Gastrocnemius medialis (tissue), 4 donors: ENCODE results near the gene PYGO2. TPM values are rescaled to one million over a fixed set of nuclear protein-coding genes. Genes with fewer than 3 reads are reported as not detected.

Experiments used
- ATAC-seq, 2 donors: fragments of 150-250 bp; one replicate each; pipeline ENCODE4 v1.9.1; 2016
- DNase-seq, 2 donors: peaks; one replicate each; pipeline ENCODE4 v3.0.0-alpha.2; 2019
- H3K27ac ChIP-seq, 4 donors: fragments of 200-600 bp; sonication (generic); 1 replicate in 1 of 4; 2 replicates in 3 of 4; pipeline ENCODE4 v1.5.1; 2016 to 2018; ENCODE audit warnings: mild to moderate bottlenecking in 2 of 4, moderate library complexity in 1 of 4
- H3K27me3 ChIP-seq, 3 donors: fragments of 200-600 bp; sonication (generic) in 2 of 3; 1 replicate in 1 of 3; 2 replicates in 2 of 3; pipeline versions ENCODE4 v1.5.1 to v1.6.0; 2016 to 2019; ENCODE audit warnings: mild to moderate bottlenecking in 1 of 3, moderate library complexity in 1 of 3
- H3K36me3 ChIP-seq, 2 donors: fragments of 200-600 bp; sonication (generic) in 1 of 2; one replicate each; pipeline ENCODE4 v1.5.1; 2017 to 2018
- H3K4me1 ChIP-seq, 2 donors: fragments of 200-600 bp; sonication (generic) in 1 of 2; one replicate each; pipeline ENCODE4 v1.5.1; 2016 to 2017; ENCODE audit warnings: mild to moderate bottlenecking in 2 of 2
- H3K4me3 ChIP-seq, 4 donors: fragments of 200-600 bp; sonication (generic) in 3 of 4; 1 replicate in 1 of 4; 2 replicates in 3 of 4; pipeline ENCODE4 v1.5.1; 2016 to 2019; ENCODE audit warnings: mild to moderate bottlenecking in 2 of 4
- H3K9me3 ChIP-seq, 3 donors: fragments of 200-600 bp; sonication (generic) in 2 of 3; 1 replicate in 1 of 3; 2 replicates in 2 of 3; pipeline ENCODE4 v1.5.1; 2016 to 2019
- POLR2A ChIP-seq, 2 donors: fragments of 450-650 bp; IDR thresholded peaks; one replicate each; pipeline ENCODE4 v1.6.1; 2017; ENCODE audit warnings: antibody characterized with exemption in 2 of 2, mild to moderate bottlenecking in 2 of 2, moderate library complexity in 2 of 2
- in situ Hi-C, 4 donors: fragments of 200-750 bp; cut with MboI; loops; one replicate each; pipeline versions ENCODE4 v1.15.0 to v1.8.0; 2017; ENCODE audit warnings: low sequenced_read_pairs in 4 of 4
- intact Hi-C: fragments of 100-400 bp; cut with DNase I; formaldehyde crosslinking; loops from one replicate; pipeline ENCODE4 v1.15.1; 2023; ENCODE audit warnings: low total_unique reads
- total RNA-seq, 4 donors: library from RNA; depleted of rRNA; stranded (reverse); fragments of >200 nt; gene quantifications; one replicate each; pipeline versions ENCODE4 v1.1.0 to v1.2.3, GENCODE V29; 2016
- TF ChIP-seq, protein P1 (sequence below), 5 experiments: fragments of 450-650 bp in 3 of 5; fragments of 200-600 bp in 2 of 5; sonication (generic) in 2 of 5; IDR thresholded peaks in 4 of 5; conservative IDR thresholded peaks in 1 of 5; 1 replicate in 4 of 5; 2 replicates in 1 of 5; pipeline ENCODE4 v1.5.1; 2016 to 2019; ENCODE audit warnings: antibody characterized with exemption in 5 of 5, mild to moderate bottlenecking in 3 of 5, moderate library complexity in 3 of 5

Gene PYGO2
- total RNA-seq, 4 donors from 2014 or later = 12.6 to 22.7 (median 17.8) TPM

DNA sequence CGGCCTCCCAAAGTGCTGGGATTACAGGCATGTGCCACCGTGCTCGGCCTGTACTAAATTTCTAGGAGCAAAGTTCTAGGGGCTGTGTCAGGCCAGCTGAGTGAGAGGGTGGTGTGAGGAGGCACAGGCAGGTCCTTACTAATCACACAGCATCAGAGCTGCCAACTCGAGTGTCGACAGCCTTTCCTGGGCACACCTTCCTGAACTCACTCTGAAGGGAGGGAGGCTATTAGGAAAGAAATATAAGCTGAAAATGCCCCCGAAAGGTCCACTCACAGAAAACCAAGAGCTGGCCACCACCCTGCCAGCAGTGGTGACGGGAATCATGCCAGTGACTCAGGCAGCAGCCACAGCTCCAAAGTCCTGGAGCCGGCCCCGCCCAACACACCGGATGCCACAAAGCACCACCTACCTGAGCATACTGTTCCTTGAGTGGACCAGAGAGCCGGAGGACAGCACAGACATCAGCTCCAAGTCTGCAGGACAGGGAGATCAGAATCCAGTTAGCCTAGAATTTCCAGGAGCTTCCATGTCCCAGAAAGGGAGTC is 29.6 kb downstream of the PYGO2 start:
- H3K36me3 ChIP-seq = peaks cover 0 to 9% of the 10 kb centered on the region in 2 donors
- no peak for DNase-seq

DNA sequence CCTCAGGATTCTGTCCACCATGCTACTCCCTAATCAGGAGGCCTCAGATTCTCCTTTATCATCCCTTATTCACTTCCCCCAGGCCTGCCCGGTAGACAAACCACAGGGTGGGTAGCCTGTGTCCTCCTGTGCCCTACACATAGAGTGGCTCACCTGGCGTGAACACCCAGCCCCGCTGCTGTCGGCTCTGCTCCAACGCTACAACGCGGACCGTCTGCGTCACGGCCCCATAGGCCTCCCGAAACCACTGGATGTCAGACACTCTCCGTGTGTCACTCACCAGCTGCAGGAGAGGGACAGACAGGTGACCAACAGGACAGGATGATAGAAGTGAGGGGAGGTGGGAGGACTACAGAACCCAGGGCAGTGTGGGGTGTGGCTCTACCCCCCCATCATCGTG is 35.4 kb downstream of the PYGO2 start:
- no peak for TF ChIP-seq POLR2A (IDR thresholded peaks at IDR 0.05)
- TF ChIP-seq, protein P1, sequence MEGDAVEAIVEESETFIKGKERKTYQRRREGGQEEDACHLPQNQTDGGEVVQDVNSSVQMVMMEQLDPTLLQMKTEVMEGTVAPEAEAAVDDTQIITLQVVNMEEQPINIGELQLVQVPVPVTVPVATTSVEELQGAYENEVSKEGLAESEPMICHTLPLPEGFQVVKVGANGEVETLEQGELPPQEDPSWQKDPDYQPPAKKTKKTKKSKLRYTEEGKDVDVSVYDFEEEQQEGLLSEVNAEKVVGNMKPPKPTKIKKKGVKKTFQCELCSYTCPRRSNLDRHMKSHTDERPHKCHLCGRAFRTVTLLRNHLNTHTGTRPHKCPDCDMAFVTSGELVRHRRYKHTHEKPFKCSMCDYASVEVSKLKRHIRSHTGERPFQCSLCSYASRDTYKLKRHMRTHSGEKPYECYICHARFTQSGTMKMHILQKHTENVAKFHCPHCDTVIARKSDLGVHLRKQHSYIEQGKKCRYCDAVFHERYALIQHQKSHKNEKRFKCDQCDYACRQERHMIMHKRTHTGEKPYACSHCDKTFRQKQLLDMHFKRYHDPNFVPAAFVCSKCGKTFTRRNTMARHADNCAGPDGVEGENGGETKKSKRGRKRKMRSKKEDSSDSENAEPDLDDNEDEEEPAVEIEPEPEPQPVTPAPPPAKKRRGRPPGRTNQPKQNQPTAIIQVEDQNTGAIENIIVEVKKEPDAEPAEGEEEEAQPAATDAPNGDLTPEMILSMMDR (IDR thresholded peaks at IDR 0.05 in 4 of 5, conservative IDR thresholded peaks at IDR 0.05 in 1 of 5) = no peak
- intact Hi-C loops = no loop called here
- Histone ChIP-seq H3K27me3 (no peaks in the 10 kb centered on the region), H3K4me3 (no peak overlapping the region), H3K27ac (no peak overlapping the region), H3K36me3 (peaks cover 0 to 39% of the 10 kb centered on the region in 2 donors), H3K4me1 (no peaks in the 10 kb centered on the region), H3K9me3 (no peaks in the 10 kb centered on the region)
- in situ Hi-C loops = no loop called here
- ATAC-seq (no peak), DNase-seq (no peak)

More for the DNA sequence above, 29.6 kb downstream of the PYGO2 start:
- no peak for ATAC-seq
- TF ChIP-seq, protein P1 (IDR thresholded peaks at IDR 0.05 in 4 of 5, conservative IDR thresholded peaks at IDR 0.05 in 1 of 5) = no peak
- no peak for TF ChIP-seq POLR2A (IDR thresholded peaks at IDR 0.05)
- in situ Hi-C loops (no loop called here), intact Hi-C loops (no loop called here)
- H3K4me3 ChIP-seq = no peak overlapping the region
- no peaks in the 10 kb centered on the region for H3K9me3 ChIP-seq
- H3K4me1 ChIP-seq = peaks cover 7% of the 10 kb centered on the region in 2 donors
- H3K27me3 ChIP-seq = no peaks in the 10 kb centered on the region
- no peak overlapping the region for H3K27ac ChIP-seq

DNA sequence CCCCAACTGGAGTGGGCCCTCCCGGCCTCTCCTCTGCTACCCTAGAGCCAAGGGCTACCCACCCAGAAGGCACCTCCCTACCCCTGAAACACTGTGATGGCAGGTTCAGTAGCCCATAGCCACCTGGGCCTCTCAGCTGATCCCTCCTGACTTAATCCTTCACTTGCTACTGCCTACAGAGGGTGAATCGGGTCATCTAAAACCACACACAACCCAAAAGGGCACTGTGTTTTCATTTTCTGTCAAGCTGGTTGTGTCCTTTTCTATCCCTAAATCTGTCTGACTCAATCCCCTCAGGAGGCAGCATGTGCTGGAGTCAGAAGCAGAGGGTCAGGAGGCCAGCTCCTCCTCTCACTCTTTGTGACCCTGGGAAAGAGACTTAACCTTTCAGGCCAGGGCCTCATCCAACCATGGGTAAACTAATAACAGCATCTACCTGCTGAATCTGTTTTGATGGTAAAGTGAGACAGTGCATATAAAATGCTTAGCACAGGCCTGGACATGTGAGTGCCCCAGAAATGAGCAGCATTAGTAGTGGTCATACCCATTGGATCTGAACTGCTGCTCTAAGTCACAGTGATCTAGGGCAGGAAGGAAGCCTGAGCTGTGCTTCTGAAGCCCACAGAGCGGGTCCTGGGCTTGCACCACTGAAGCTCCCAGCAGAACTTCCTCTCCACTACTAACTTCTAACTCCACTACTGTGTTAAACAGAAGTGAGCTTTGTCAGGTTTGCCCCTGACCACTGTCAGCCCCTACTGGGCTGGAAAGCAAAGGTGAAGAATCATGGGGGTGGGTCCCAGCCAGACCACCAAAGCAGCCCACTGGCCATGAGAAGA is 36.0 kb downstream of the PYGO2 start:
- Histone ChIP-seq H3K27ac (no peak overlapping the region), H3K36me3 (peaks cover 0 to 39% of the 10 kb centered on the region in 2 donors), H3K27me3 (no peaks in the 10 kb centered on the region), H3K4me3 (no peak overlapping the region), H3K9me3 (no peaks in the 10 kb centered on the region), H3K4me1 (no peaks in the 10 kb centered on the region)
- intact Hi-C loops = no loop called here
- DNase-seq = no peak
- in situ Hi-C loops = no loop called here
- no peak for ATAC-seq
- TF ChIP-seq, protein P1 (IDR thresholded peaks at IDR 0.05 in 4 of 5, conservative IDR thresholded peaks at IDR 0.05 in 1 of 5) = no peak
- no peak for TF ChIP-seq POLR2A (IDR thresholded peaks at IDR 0.05)

DNA sequence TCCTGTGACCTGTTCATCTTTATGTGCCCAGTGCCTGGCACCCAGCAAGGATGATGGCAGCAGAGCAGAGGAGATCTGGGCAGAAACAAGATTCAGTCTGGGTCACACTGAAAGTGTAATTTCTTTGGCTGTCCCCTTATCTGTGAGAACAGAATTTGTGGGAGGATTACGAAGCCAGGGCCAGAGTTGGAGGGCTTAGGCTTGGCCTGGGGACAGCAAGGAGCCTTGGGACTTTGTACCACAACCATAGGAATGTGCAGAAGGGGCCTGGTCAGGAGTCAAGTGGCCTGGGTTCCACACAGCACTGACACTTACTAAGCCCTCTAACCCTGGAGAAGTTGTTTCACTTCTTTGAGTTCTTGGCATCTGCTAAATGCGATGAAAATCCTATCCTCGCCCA is 37.9 kb downstream of the PYGO2 start:
- Histone ChIP-seq H3K4me1 (no peaks in the 10 kb centered on the region), H3K27me3 (no peaks in the 10 kb centered on the region), H3K36me3 (peaks cover 0 to 31% of the 10 kb centered on the region in 2 donors), H3K9me3 (no peaks in the 10 kb centered on the region), H3K4me3 (no peak overlapping the region), H3K27ac (no peak overlapping the region)
- no peak for ATAC-seq
- intact Hi-C loops = no loop called here
- in situ Hi-C loops = no loop called here
- DNase-seq = no peak
- TF ChIP-seq, protein P1 (IDR thresholded peaks at IDR 0.05 in 4 of 5, conservative IDR thresholded peaks at IDR 0.05 in 1 of 5) = no peak
- TF ChIP-seq POLR2A (IDR thresholded peaks at IDR 0.05) = no peak
